Spleen (tissue), 11 donors: Measurements from ENCODE around the gene CHST15. TPM values are rescaled to one million over a fixed set of nuclear protein-coding genes. Genes with fewer than 3 reads are reported as not detected.

Experiments
- DNase-seq: peaks from one replicate; pipeline ENCODE4 v3.0.0-alpha.2; 2020
- H3K27ac ChIP-seq, 8 donors: fragments of 200-600 bp; sonication (generic) in 7 of 8; 1 replicate in 4 of 8; 2 replicates in 4 of 8; pipeline versions ENCODE4 v1.5.0 to v1.8.0; 2016 to 2021; ENCODE audit warnings: inconsistent platforms in 4 of 8, mild to moderate bottlenecking in 4 of 8, moderate library complexity in 1 of 8
- H3K27me3 ChIP-seq, 7 donors: fragments of 200-600 bp; sonication (generic) in 6 of 7; replicated peaks in 1 of 7; 1 replicate in 4 of 7; 2 replicates in 3 of 7; pipeline versions ENCODE4 v1.5.0 to v1.8.0; 2016 to 2021; ENCODE audit warnings: inconsistent platforms in 3 of 7, mild to moderate bottlenecking in 1 of 7
- H3K36me3 ChIP-seq, 6 donors: fragments of 200-600 bp; sonication (generic) in 5 of 6; 1 replicate in 4 of 6; 2 replicates in 2 of 6; pipeline versions ENCODE4 v1.5.0 to v1.8.0; 2016 to 2021; ENCODE audit warnings: inconsistent platforms in 2 of 6
- H3K4me1 ChIP-seq, 6 donors: fragments of 200-600 bp; sonication (generic) in 5 of 6; 1 replicate in 3 of 6; 2 replicates in 3 of 6; pipeline versions ENCODE4 v1.5.0 to v1.8.0; 2016 to 2021; ENCODE audit warnings: inconsistent platforms in 3 of 6
- H3K4me3 ChIP-seq, 8 donors: fragments of 200-600 bp; sonication (generic) in 7 of 8; 1 replicate in 4 of 8; 2 replicates in 4 of 8; pipeline versions ENCODE4 v1.5.0 to v1.8.0; 2016 to 2021; ENCODE audit warnings: inconsistent platforms in 4 of 8, mild to moderate bottlenecking in 4 of 8, moderate library complexity in 2 of 8
- H3K9me3 ChIP-seq, 8 donors: fragments of 200-600 bp; sonication (generic) in 7 of 8; 1 replicate in 4 of 8; 2 replicates in 4 of 8; pipeline versions ENCODE4 v1.5.0 to v1.8.0; 2016 to 2021; ENCODE audit warnings: inconsistent platforms in 4 of 8
- POLR2A ChIP-seq, 3 donors: fragments of 450-650 bp; IDR thresholded peaks; one replicate each; pipeline ENCODE4 v1.5.1; 2017; ENCODE audit warnings: antibody characterized with exemption in 3 of 3, mild to moderate bottlenecking in 1 of 3
- POLR2AphosphoS5 ChIP-seq, 3 donors: sonication (generic); formaldehyde crosslinking; IDR thresholded peaks; one replicate each; pipeline ENCODE4 v1.5.1; 2017; ENCODE audit warnings: antibody characterized with exemption in 3 of 3
- WGBS, 5 donors: extraction: QIAGEN DNeasy Blood & Tissue Kit in 3 of 5; methylation state at CpG; one replicate each; pipeline versions ENCODE4 v1.1.5 to v1.1.7; 2013 to 2018; 5-methylcytosine and 5-hydroxymethylcytosine counted together
- intact Hi-C: fragments of 100-400 bp; cut with DNase I; formaldehyde crosslinking; loops from one replicate; pipeline ENCODE4 v1.15.0; 2023; ENCODE audit warnings: low total_unique reads
- polyA plus RNA-seq, 3 donors: library from polyadenylated mRNA; stranded (reverse); fragments of 200-250 nt; gene quantifications; one replicate each; pipeline ENCODE4 v1.2.1, GENCODE V29; 2013
- total RNA-seq, 7 donors: library from RNA; depleted of rRNA in 3 of 7; stranded (reverse); fragments of >200 nt in 3 of 7; fragmentation: NEBNext Ultra II Directional in 4 of 7; extraction: Animal tissue kit (Norgen Biotek cat#: 25700) in 4 of 7; gene quantifications; one replicate each; pipeline versions ENCODE4 v1.1.0 to v1.2.1, GENCODE V29; 2016 to 2021
- TF ChIP-seq, protein P1 (sequence below), 11 experiments: fragments of 200-600 bp in 7 of 11; fragments of 450-650 bp in 4 of 11; sonication (generic) in 4 of 11; IDR thresholded peaks in 8 of 11; conservative IDR thresholded peaks in 3 of 11; 1 replicate in 7 of 11; 2 replicates in 4 of 11; pipeline versions ENCODE4 v1.4.0 to v1.8.0; 2016 to 2021; ENCODE audit warnings: antibody characterized with exemption in 11 of 11, inconsistent platforms in 4 of 11, mild to moderate bottlenecking in 1 of 11
- donor health status: healthy with polysubstance abuse.
- donor health status: DM: no; HTN: no; CAD: no; lungs with moderate emphysema.
- donor health status: DM: no; HTN: no; CAD: no.
- donor health status: Bipolar disorder and iron deficiency.
- donor health status: healthy.
- donor health status: DM: no; HTN: no; CAD: no.
- donor health status: DM: yes; HTN: yes; CAD: no.

Gene CHST15
- total and polyA plus RNA-seq, 10 donors, result 6.1 to 133 (median 102) TPM

GRCh38 chr10:124042656-124043309 lies 50.6 kb downstream of the CHST15 start:
- intact Hi-C loops, result no loop called here
- Histone ChIP-seq H3K36me3 (peaks cover 0 to 82% (median 6%) of the 10 kb centered on the region in 6 donors), H3K27ac (peak overlapping the region in 4 of 8 donors; percentile 29 to 60 (median 40)), H3K9me3 (no peaks in the 10 kb centered on the region), H3K4me3 (no peak overlapping the region), H3K27me3 (no peaks in the 10 kb centered on the region), H3K4me1 (peaks cover 13 to 95% (median 50%) of the 10 kb centered on the region in 6 donors)
- TF ChIP-seq, protein P1, sequence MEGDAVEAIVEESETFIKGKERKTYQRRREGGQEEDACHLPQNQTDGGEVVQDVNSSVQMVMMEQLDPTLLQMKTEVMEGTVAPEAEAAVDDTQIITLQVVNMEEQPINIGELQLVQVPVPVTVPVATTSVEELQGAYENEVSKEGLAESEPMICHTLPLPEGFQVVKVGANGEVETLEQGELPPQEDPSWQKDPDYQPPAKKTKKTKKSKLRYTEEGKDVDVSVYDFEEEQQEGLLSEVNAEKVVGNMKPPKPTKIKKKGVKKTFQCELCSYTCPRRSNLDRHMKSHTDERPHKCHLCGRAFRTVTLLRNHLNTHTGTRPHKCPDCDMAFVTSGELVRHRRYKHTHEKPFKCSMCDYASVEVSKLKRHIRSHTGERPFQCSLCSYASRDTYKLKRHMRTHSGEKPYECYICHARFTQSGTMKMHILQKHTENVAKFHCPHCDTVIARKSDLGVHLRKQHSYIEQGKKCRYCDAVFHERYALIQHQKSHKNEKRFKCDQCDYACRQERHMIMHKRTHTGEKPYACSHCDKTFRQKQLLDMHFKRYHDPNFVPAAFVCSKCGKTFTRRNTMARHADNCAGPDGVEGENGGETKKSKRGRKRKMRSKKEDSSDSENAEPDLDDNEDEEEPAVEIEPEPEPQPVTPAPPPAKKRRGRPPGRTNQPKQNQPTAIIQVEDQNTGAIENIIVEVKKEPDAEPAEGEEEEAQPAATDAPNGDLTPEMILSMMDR (IDR thresholded peaks at IDR 0.05 in 8 of 11, conservative IDR thresholded peaks at IDR 0.05 in 3 of 11), result no peak
- TF ChIP-seq POLR2A (IDR thresholded peaks at IDR 0.05) (no peak), POLR2AphosphoS5 (IDR thresholded peaks at IDR 0.05) (no peak)
- peak; percentile 58 for DNase-seq
- 42 to 54% (median 51%) methylated on average over 7 to 8 of the region's 8 CpGs for WGBS, 5 donors

DNA sequence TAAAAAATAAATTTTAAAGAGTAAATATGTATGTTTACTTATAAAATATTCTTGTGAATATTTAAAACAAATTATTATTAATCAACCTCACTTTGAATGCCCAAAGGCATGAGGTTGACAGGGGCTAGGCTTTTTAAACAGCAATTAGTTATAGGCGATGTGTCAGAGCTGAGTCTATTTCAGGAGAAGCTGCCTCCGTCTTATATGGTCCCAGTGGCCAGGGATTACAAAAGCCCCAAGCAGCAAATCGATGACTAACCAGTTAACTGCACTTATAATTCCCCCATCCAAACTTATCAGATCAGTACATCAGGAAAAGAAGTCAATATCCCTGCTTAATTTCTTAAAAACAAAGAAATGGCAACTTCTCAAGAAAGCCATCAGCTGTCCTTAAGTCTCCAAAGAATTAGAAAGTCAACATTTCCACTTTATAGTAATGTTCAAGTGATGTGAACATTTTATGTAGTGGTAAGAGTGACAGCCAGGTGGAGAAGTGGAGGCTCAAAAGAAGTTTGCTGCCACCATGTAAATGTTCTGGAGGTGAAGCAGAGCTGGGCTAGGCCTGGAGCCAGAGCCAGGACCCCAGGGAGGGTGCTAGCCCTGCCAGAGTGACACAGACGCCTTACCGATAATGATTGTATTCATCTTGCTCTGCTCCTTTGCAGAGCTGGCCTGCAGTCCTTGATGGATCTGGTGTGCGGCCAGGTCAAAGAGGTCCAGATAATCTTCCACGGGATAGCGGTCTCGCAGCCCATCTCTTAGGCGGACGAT lies 51.5 kb downstream of the CHST15 start:
- TF ChIP-seq, protein P1 (IDR thresholded peaks at IDR 0.05 in 8 of 11, conservative IDR thresholded peaks at IDR 0.05 in 3 of 11), result no peak
- TF ChIP-seq POLR2AphosphoS5 (IDR thresholded peaks at IDR 0.05) (no peak), POLR2A (IDR thresholded peaks at IDR 0.05) (no peak)
- 89 to 94% (median 92%) methylated on average over 11 of the region's 11 CpGs for WGBS, 5 donors
- peaks cover 13 to 97% (median 56%) of the 10 kb centered on the region in 6 donors for H3K4me1 ChIP-seq
- no peak overlapping the region for H3K4me3 ChIP-seq
- H3K36me3 ChIP-seq, result peaks cover 0 to 91% (median 6%) of the 10 kb centered on the region in 6 donors
- no peaks in the 10 kb centered on the region for H3K9me3 ChIP-seq
- intact Hi-C loops, result no loop called here
- DNase-seq, result no peak
- no peaks in the 10 kb centered on the region for H3K27me3 ChIP-seq
- H3K27ac ChIP-seq, result peak overlapping the region in 3 of 8 donors; percentile 46 to 94 (median 60)

DNA sequence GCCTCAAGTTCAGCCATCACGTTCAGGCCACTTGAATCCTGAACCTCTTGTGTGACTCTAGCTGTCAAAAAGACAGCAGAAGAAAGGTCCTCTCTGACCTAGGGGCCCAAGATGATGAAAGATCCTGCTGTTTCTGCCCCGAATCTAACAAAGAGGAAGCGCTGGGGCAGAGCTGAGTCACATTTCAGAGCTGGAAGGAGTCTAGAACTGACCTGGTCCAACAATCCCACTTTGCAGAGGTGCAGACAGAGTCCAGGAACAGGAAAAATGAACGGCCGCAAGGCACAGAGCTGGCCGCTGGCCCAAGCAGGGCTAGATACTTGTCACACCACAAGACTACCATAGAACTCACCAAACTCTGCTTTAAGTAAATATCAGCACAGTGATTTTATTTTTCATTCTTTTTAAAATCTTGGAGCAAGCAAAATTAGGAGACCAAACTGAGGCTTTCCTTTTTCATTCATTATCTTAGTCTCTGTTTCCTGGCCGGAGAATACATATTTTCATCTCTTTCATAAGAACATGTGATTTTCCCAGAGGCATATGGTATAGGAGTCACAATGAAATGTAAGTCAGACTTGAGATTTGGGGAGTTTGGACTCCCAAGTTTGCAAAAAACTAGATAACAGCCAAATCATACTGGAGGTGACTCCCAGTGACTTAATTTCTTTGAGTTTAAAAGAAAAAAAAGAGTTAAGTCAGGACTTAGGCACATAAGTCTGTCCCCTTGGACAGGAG lies 52.8 kb downstream of the CHST15 start:
- 55 to 71% (median 63%) methylated on average over 7 of the region's 7 CpGs for WGBS, 5 donors
- Histone ChIP-seq H3K27ac (peak overlapping the region in 7 of 8 donors; percentile 16 to 94 (median 87)), H3K9me3 (no peaks in the 10 kb centered on the region), H3K4me3 (peak overlapping the region in 1 of 8 donors; percentile 34), H3K4me1 (peaks cover 21 to 97% (median 66%) of the 10 kb centered on the region in 6 donors), H3K27me3 (no peaks in the 10 kb centered on the region), H3K36me3 (peaks cover 0 to 93% (median 6%) of the 10 kb centered on the region in 6 donors)
- TF ChIP-seq POLR2AphosphoS5 (IDR thresholded peaks at IDR 0.05) (peak in 1 of 3 donors; percentile 55), POLR2A (IDR thresholded peaks at IDR 0.05) (no peak)
- TF ChIP-seq, protein P1 (IDR thresholded peaks at IDR 0.05 in 8 of 11, conservative IDR thresholded peaks at IDR 0.05 in 3 of 11), result no peak
- DNase-seq, result peak; percentile 83
- intact Hi-C loops, result no loop called here
